KOPT-K1 (cell line): ENCODE data around the gene METTL14.

Source experiments
- H3K27ac ChIP-seq: fragments of 200-600 bp; sonication (generic); 2 replicates; pipeline ENCODE4 v1.5.1; 2016; ENCODE audit warnings: antibody characterized with exemption, mild to moderate bottlenecking, low read depth, low read length; ENCODE audit not compliant: poor library complexity, severe bottlenecking
- H3K36me3 ChIP-seq: fragments of 200-600 bp; sonication (generic); 2 replicates; pipeline ENCODE4 v1.5.1; 2017; ENCODE audit warnings: antibody characterized with exemption, mild to moderate bottlenecking, low read length, moderate library complexity; ENCODE audit not compliant: insufficient read depth
- H3K9me3 ChIP-seq: fragments of 200-600 bp; sonication (generic); 2 replicates; pipeline ENCODE4 v1.5.1; 2017; ENCODE audit warnings: antibody characterized with exemption, low read length, mild to moderate bottlenecking; ENCODE audit not compliant: insufficient read depth, poor library complexity, severe bottlenecking

Gene METTL14

GRCh38 chr4:118745357-118745756 lies 60.2 kb downstream of the METTL14 start:
- H3K9me3 ChIP-seq, result no peaks in the 10 kb centered on the region
- H3K27ac ChIP-seq, result no peak overlapping the region
- peaks cover 36% of the 10 kb centered on the region for H3K36me3 ChIP-seq

GRCh38 chr4:118746251-118746919 lies 61.2 kb downstream of the METTL14 start:
- no peaks in the 10 kb centered on the region for H3K9me3 ChIP-seq
- peaks cover 39% of the 10 kb centered on the region for H3K36me3 ChIP-seq
- no peak overlapping the region for H3K27ac ChIP-seq

GRCh38 chr4:118749347-118749988 lies 64.3 kb downstream of the METTL14 start:
- H3K9me3 ChIP-seq, result no peaks in the 10 kb centered on the region
- no peak overlapping the region for H3K27ac ChIP-seq
- H3K36me3 ChIP-seq, result peaks cover 32% of the 10 kb centered on the region

DNA sequence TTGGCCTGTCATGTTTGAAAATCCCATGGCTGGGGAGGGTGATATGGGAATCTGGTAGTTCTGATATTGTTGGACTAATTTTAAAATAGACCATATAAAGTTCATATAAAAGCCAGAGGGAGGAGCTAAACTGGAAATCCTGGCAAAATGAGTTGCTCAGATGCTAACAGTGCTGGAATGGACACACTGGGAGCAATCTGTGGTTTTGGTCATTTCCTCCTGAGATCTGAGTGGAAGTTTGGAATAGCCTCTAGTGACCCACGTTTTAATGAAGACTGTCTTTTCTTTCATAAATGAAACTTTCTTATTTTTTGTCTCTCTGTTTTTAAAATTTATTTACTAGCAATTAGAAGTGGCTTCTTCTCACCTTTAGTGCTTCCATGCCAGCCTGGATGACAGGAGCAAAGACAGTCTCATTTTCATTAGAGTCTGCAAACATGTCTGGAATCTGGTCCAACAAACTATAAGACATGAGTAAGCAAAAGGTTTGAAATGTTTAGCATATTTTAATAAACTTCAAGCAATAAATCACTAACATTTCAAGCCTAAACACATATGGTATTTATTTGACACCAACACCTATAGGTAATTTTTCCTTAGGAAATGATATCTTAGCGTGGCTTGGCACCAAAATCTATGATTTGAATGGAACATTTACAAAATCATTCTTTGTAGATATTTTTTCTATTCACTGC lies 66.6 kb downstream of the METTL14 start:
- Histone ChIP-seq H3K9me3 (no peaks in the 10 kb centered on the region), H3K36me3 (peaks cover 24% of the 10 kb centered on the region), H3K27ac (no peak overlapping the region)

DNA sequence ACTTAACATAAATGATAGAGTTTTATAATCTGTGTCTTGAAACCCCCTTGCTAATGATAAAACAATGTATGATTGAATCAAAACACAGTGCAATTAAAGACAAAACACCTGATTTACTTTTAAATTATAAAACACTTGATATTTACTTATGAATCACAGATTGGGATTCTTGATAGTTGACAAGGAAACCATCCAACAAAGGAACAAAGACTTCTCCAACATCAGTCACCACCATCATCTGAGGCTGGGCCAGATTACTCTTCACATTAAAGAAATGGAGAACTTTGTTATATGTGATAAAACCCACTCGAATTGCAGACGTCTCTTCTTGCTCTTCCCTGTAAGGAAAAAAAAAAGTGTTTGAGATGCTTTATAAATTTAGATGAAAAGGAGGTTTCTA lies 67.4 kb downstream of the METTL14 start:
- peaks cover 31% of the 10 kb centered on the region for H3K36me3 ChIP-seq
- no peaks in the 10 kb centered on the region for H3K9me3 ChIP-seq
- no peak overlapping the region for H3K27ac ChIP-seq

DNA sequence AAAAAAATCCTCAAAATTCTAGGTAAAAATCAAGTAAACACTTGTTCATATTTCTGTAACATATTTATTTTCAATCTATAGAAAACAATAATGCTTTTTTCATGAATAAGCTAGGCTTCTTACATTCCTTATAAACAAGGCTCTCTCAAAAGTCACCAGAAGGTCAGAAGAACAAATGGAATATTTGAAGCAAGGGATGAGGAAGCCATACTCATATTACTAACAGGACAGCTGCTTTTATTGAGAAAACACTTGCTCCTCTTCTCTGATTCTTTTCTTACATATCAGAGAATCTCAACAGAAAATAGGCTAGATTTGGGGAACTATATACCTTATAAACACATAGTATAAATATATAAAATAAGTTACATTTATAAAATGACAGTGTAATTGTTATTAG lies 67.9 kb downstream of the METTL14 start:
- H3K9me3 ChIP-seq, result no peaks in the 10 kb centered on the region
- H3K27ac ChIP-seq, result no peak overlapping the region
- H3K36me3 ChIP-seq, result peaks cover 35% of the 10 kb centered on the region

DNA sequence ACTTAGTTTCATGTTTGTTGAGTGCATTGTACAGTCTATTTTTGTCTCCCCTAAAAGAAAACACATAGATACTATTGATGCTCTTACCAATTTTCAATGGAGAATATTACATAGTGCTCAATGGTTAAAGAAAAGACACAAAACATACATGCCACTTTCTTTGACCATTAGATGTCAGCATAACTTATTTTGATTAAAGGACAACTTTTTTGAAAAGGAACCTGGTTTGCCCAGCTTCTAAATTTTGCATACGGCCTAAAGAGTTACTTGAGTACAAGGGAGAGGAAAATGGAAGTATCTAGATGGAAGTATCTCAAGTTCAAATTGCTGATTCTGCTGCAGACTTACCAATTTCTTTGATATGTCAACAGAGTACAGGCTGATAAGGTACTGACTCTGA lies 68.5 kb downstream of the METTL14 start:
- Histone ChIP-seq H3K36me3 (peaks cover 34% of the 10 kb centered on the region), H3K9me3 (no peaks in the 10 kb centered on the region), H3K27ac (no peak overlapping the region)

DNA sequence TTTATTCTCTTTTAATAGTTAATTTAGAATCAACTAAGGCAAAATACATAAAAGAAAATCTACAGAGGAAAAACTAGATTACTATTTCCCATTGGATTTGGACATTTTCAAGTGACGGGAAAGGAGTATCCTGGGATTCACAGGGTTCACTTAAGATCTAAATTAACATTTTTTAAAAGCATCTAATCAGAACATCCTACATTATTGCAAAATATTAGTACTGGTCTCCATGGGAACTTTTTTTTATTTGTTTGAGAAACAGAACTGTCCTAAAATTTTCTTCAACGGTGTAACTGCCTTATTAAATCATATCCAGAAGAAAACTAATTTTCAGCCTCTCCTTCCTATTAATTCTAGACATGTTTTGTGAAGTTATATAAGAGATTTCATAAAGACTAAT lies 69.7 kb downstream of the METTL14 start:
- H3K36me3 ChIP-seq, result peaks cover 30% of the 10 kb centered on the region
- H3K9me3 ChIP-seq, result no peaks in the 10 kb centered on the region
- H3K27ac ChIP-seq, result no peak overlapping the region

DNA sequence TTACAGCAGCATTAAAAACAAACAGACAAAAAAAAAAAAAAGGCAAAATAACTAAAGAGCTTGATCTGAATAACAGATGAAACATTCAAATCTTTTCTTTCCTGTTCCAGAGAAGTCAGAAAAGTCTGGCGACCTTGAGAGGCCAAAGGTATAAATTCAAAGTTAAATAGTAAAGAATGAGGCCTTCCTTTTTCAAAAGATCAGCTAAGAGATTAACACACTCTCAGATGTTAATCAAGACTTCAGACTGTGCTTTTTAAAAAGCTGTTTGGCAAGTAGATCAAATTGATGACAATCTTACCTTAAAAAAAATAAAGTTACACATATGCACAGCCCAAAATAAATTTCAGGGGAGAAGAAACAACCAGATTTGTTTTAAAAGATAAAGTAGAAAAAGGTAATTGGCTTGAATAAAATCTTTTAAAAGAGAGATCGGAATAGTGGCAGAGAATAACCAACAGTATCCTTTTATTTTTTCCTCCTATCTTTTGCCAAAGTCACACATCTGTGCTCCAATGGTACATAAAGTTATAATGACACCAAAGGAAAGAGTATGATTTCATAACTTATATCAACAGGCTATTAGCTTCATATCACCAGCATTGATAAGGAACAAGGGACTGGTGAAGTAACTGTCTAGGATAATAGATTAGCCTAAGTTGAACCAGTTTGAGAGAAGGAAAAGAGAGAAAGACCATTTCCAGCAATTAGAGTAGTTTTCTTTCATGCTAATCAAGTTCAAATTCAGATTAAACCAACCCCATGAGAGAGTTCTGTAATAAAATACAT lies 70.4 kb downstream of the METTL14 start:
- Histone ChIP-seq H3K36me3 (peaks cover 25% of the 10 kb centered on the region), H3K9me3 (no peaks in the 10 kb centered on the region), H3K27ac (no peak overlapping the region)

- Histone ChIP-seq H3K27ac (no peak overlapping the region), H3K9me3 (no peaks in the 10 kb centered on the region), H3K36me3 (peaks cover 20% of the 10 kb centered on the region)
Observed at GRCh38 chr4:118756429-118756828, 71.2 kb downstream of the METTL14 start.

DNA sequence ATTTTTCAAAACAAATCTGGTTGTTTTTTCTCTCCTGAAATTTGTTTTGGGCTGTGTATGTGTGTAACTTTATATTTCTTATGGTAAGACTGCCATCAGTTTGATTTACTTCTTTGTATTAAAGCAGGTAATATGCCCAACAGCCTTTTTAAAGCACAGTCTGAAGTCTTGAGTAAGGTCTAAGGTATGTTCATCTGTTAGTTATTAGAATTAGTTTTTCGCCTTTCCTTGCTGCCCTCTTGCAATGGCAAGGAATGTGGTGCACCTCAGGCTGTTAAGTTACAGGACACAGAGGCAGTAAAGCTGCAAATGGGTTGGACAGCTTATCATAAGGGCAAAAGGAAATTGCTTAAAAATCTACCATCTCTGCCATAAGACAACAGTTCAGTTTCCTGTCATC lies 71.8 kb downstream of the METTL14 start:
- peaks cover 20% of the 10 kb centered on the region for H3K36me3 ChIP-seq

GRCh38 chr4:118757761-118758251 lies 72.6 kb downstream of the METTL14 start:
- no peaks in the 10 kb centered on the region for H3K9me3 ChIP-seq
- H3K36me3 ChIP-seq, result peaks cover 22% of the 10 kb centered on the region
- no peak overlapping the region for H3K27ac ChIP-seq

More for the DNA sequence above, 71.8 kb downstream of the METTL14 start:
- no peak overlapping the region for H3K27ac ChIP-seq
- no peaks in the 10 kb centered on the region for H3K9me3 ChIP-seq

DNA sequence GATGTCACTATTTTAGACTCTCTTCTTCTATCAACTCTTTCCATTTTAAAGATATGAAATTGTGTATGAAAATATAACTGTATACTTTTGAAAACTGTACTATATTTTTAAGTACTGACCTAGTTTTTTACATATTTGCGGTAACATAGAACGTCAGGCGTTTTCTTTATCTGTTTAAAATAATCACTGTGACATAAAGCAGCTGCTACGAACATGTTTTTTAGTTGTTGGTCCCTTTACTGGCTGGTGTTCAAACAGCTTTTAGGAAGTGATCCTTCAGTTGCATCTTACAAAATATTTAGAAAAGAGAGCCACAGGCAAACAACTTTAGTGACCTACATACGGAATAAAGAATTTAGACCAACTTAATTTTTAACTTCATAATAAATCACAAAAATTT lies 73.1 kb downstream of the METTL14 start:
- Histone ChIP-seq H3K27ac (no peak overlapping the region), H3K9me3 (no peaks in the 10 kb centered on the region), H3K36me3 (peaks cover 25% of the 10 kb centered on the region)

GRCh38 chr4:118759481-118759880 lies 74.3 kb downstream of the METTL14 start:
- peaks cover 36% of the 10 kb centered on the region for H3K36me3 ChIP-seq
- no peak overlapping the region for H3K27ac ChIP-seq

DNA sequence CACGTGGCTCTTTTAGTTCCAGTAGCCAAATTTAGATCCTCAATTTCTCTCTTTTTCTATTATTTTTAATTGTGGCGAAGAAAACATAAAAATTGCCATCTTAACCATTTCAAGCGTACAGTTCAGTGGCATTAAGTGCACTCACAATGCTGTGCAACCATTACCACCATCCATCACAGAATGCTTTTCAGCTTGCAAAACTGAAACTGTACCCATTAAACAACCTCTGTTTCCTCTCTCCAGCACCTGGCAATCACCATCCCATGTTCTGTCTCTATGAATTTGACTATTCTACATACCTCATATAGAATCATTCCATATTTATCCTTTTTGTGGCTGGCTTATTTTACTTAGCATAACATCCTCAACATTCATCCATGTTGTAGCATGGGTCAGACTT lies 74.9 kb downstream of the METTL14 start:
- no peak overlapping the region for H3K27ac ChIP-seq
- peaks cover 41% of the 10 kb centered on the region for H3K36me3 ChIP-seq
- no peaks in the 10 kb centered on the region for H3K9me3 ChIP-seq

More at GRCh38 chr4:118759481-118759880, 74.3 kb downstream of the METTL14 start:
- no peaks in the 10 kb centered on the region for H3K9me3 ChIP-seq
